ENCODE data around the gene SLC46A1. TPM values are rescaled to one million over a fixed set of nuclear protein-coding genes. Genes with fewer than 3 reads are reported as not detected.

SLC46A1 gene
- total RNA-seq, 5 donors from 2014 or later (not counting 1 experiment from before 2014, with no cell fraction given), result 0.93 to 2.7 (median 2.5) TPM

GRCh38 chr17:28366605-28367004, 39.4 kb downstream of the SLC46A1 start:
- Histone ChIP-seq H3K4me1 (ENCODE audit: control insufficient read depth in 1 of 2, extremely low read depth in 1 of 2, insufficient read depth in 2 of 2, low read length in 2 of 2) (peaks cover 0 to 6% of the 10 kb centered on the region in 2 experiments), H3K9me3 (no peaks in the 10 kb centered on the region), H3K4me3 (ENCODE audit: control insufficient read depth in 1 of 2, extremely low read depth in 1 of 2, low read length in 1 of 2) (no peak overlapping the region), H3K27me3 (replicated peaks in 1 of 2; ENCODE audit: control insufficient read depth in 2 of 2, extremely low read depth in 1 of 2, insufficient read depth in 2 of 2, low read length in 1 of 2) (no peaks in the 10 kb centered on the region), H3K36me3 (ENCODE audit: control insufficient read depth in 2 of 2, extremely low read depth in 1 of 2, insufficient read depth in 1 of 2, low read length in 1 of 2) (peaks cover 4 to 26% of the 10 kb centered on the region in 2 donors), H3K27ac (ENCODE audit: low read length) (no peak overlapping the region)
- DNase-seq, result no peak
- Mint-ChIP-seq H3K9me3 (no peaks in the 10 kb centered on the region), H3K4me3 (no peak overlapping the region), H3K4me1 (peaks cover 4 to 5% (median 4%) of the 10 kb centered on the region in 3 donors), H3K36me3 (peaks cover 4% of the 10 kb centered on the region), H3K27ac (no peak overlapping the region), H3K27me3 (no peaks in the 10 kb centered on the region)
- WGBS (ENCODE audit: insufficient coverage), result no CpG with 5 or more reads among the region's 1 CpG
- no peak for ATAC-seq (replicated peaks in 1 of 4)
- CTCF ChIA-PET, result no interaction called here
- POLR2A ChIA-PET, result interaction anchor here in 1 of 2 donors (0.7 kb wide), 1 partner anchor 22 kb away, joined by 3 read pairs; no protein-coding TSS in a partner anchor

DNA sequence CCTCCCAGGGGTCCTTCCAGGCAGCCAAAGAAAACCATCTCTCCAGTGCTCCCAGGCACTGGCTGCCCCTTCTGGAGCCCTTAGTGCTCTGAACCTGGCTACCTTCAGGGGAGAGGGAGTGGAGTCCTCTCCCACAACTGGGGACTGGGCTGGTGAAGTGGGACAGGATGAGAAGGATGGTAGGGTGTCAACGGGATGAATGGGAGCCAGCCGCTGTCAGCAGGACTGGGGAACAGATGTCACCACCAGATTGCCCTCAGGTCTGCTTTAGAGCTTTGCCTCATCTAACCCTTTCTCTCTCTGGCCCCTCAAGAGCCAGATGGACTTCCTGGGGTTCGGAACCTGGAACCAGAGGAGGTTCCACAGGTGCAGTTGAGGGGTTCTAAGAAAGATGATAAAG, 40.5 kb downstream of the SLC46A1 start:
- H3K27me3 Mint-ChIP-seq, result no peaks in the 10 kb centered on the region
- no peak overlapping the region for H3K4me3 Mint-ChIP-seq
- no peaks in the 10 kb centered on the region for H3K9me3 Mint-ChIP-seq
- Histone ChIP-seq H3K9me3 (no peaks in the 10 kb centered on the region), H3K36me3 (ENCODE audit: control insufficient read depth in 2 of 2, extremely low read depth in 1 of 2, insufficient read depth in 1 of 2, low read length in 1 of 2) (peaks cover 11 to 38% of the 10 kb centered on the region in 2 donors), H3K4me1 (ENCODE audit: control insufficient read depth in 1 of 2, extremely low read depth in 1 of 2, insufficient read depth in 2 of 2, low read length in 2 of 2) (no peaks in the 10 kb centered on the region), H3K27me3 (replicated peaks in 1 of 2; ENCODE audit: control insufficient read depth in 2 of 2, extremely low read depth in 1 of 2, insufficient read depth in 2 of 2, low read length in 1 of 2) (no peaks in the 10 kb centered on the region), H3K4me3 (ENCODE audit: control insufficient read depth in 1 of 2, extremely low read depth in 1 of 2, low read length in 1 of 2) (no peak overlapping the region), H3K27ac (ENCODE audit: low read length) (no peak overlapping the region)
- no CpG with 5 or more reads among the region's 3 CpGs for WGBS (ENCODE audit: insufficient coverage)
- H3K27ac Mint-ChIP-seq, result no peak overlapping the region
- no peaks in the 10 kb centered on the region for H3K4me1 Mint-ChIP-seq
- ATAC-seq (replicated peaks in 1 of 4) (no peak), DNase-seq (no peak)
- ChIA-PET POLR2A (no interaction called here), CTCF (no interaction called here)
- H3K36me3 Mint-ChIP-seq, result peaks cover 16% of the 10 kb centered on the region

DNA sequence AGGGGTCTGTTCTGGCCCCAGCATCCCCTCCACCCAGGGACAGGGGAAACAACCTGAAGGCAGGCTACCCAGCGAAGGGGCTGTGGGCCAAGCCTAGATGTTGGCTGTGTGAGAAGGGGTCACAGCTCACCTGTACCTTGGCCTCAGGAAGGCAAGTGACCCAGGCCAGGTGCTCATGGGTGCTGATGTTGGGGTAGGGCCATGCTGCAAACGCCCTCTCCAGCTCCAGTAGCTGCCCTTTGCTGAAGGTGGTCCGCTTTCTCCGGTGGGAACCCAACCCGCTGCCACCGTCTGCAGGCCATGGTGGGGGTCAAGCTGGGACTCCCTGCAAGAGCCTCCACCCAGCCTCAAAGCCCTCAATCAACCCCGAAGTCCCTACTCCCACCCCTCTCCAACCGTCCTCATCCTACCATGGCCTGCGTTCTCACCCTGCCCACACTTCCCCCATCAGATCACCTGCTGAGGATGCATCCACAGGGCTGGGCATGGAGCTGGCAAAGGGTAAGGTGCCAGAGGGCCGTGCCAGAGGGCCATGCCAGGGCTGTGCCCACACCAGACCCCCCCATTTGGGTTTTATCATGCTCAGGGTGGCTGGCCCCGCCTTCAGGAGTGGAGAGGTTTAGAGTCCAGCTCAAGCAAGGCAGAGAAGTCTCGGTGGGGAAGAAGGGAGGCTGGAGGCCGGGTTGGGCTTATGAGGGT, 41.2 kb downstream of the SLC46A1 start, which contains the start of gene SEBOX:
Gene SEBOX, minus strand, starts transcription at position 535 of the 699 bp plus-strand sequence. Its CDS starts 48 bp downstream, at position 487.
- Histone ChIP-seq H3K27ac (ENCODE audit: low read length) (no peak within 1 kb of the TSS), H3K4me3 (ENCODE audit: control insufficient read depth in 1 of 2, extremely low read depth in 1 of 2, low read length in 1 of 2) (no peak within 1 kb of the TSS), H3K4me1 (ENCODE audit: control insufficient read depth in 1 of 2, extremely low read depth in 1 of 2, insufficient read depth in 2 of 2, low read length in 2 of 2) (no peaks in the 10 kb centered on the region), H3K9me3 (no peaks in the 10 kb centered on the region), H3K27me3 (replicated peaks in 1 of 2; ENCODE audit: control insufficient read depth in 2 of 2, extremely low read depth in 1 of 2, insufficient read depth in 2 of 2, low read length in 1 of 2) (no peaks in the 10 kb centered on the region), H3K36me3 (ENCODE audit: control insufficient read depth in 2 of 2, extremely low read depth in 1 of 2, insufficient read depth in 1 of 2, low read length in 1 of 2) (peaks cover 11 to 44% of the 10 kb centered on the region in 2 donors)
- 96% methylated on average over 4 of the region's 13 CpGs for WGBS (ENCODE audit: insufficient coverage)
- Mint-ChIP-seq H3K27me3 (no peaks in the 10 kb centered on the region), H3K27ac (no peak within 1 kb of the TSS), H3K4me3 (no peak within 1 kb of the TSS), H3K4me1 (no peaks in the 10 kb centered on the region), H3K9me3 (no peaks in the 10 kb centered on the region), H3K36me3 (peaks cover 19% of the 10 kb centered on the region)
- no peak for DNase-seq
- no peak for ATAC-seq (replicated peaks in 1 of 4)
- CTCF ChIA-PET, result no interaction called here
- POLR2A ChIA-PET, result no interaction called here

DNA sequence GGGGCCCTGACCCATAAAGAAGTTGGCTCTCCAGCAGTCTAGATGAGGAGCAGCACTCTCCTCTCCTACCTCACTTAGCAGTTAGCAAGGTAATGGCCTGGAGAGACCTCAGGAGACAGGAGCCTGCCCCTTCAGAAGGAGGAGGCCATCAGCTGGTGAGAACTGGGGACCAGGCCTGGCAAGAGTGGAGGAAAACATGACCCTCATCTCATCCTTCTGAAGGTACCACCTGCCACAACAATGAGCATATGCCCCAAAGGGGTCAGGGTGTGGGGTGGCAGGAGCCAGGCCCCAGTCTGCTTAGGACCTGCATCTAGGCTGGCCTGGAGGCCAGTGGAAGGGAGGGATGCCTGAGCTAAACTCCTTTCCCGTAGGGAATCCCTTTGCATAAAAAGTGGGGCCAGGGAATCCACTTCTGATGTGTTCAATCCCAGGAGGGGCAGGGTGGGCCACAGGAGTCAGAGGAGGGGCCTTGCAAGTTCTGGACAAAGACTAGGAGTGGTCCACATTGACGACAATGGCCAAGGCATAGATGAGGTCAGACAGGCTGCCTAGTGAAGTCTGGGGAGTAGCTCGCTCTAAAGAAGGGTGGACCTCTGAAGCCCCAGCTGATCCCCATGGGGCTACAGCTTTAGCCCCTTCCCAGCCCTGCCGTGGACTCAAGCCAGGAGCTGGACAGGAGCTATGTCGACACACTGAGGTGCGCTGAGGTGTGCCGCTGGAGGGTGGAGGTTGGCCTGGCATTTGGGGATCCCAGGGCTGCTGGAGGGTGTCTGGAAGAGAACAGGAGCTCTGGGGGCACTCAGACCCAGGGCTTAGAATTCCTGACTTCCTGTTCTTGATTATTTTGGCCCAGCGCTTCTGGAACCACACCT, 42.0 kb downstream of the SLC46A1 start:
- Mint-ChIP-seq H3K4me3 (no peak overlapping the region), H3K36me3 (peaks cover 19% of the 10 kb centered on the region), H3K27ac (no peak overlapping the region), H3K9me3 (no peaks in the 10 kb centered on the region), H3K27me3 (no peaks in the 10 kb centered on the region), H3K4me1 (peaks cover 0 to 3% (median 3%) of the 10 kb centered on the region in 3 donors)
- ChIA-PET CTCF (no interaction called here), POLR2A (interaction anchor here in 1 of 2 donors (0.6 kb wide), 1 partner anchor 189 kb away, joined by 3 read pairs; no protein-coding TSS in a partner anchor)
- Histone ChIP-seq H3K27me3 (replicated peaks in 1 of 2; ENCODE audit: control insufficient read depth in 2 of 2, extremely low read depth in 1 of 2, insufficient read depth in 2 of 2, low read length in 1 of 2) (no peaks in the 10 kb centered on the region), H3K4me3 (ENCODE audit: control insufficient read depth in 1 of 2, extremely low read depth in 1 of 2, low read length in 1 of 2) (no peak overlapping the region), H3K9me3 (no peaks in the 10 kb centered on the region), H3K27ac (ENCODE audit: low read length) (no peak overlapping the region), H3K36me3 (ENCODE audit: control insufficient read depth in 2 of 2, extremely low read depth in 1 of 2, insufficient read depth in 1 of 2, low read length in 1 of 2) (peaks cover 14 to 52% of the 10 kb centered on the region in 2 donors), H3K4me1 (ENCODE audit: control insufficient read depth in 1 of 2, extremely low read depth in 1 of 2, insufficient read depth in 2 of 2, low read length in 2 of 2) (no peaks in the 10 kb centered on the region)
- no peak for DNase-seq
- 96% methylated on average over 6 of the region's 8 CpGs for WGBS (ENCODE audit: insufficient coverage)
- no peak for ATAC-seq (replicated peaks in 1 of 4)

GRCh38 chr17:28363186-28363585, 42.8 kb downstream of the SLC46A1 start:
- Mint-ChIP-seq H3K27ac (no peak overlapping the region), H3K27me3 (no peaks in the 10 kb centered on the region), H3K9me3 (no peaks in the 10 kb centered on the region), H3K4me1 (peaks cover 3 to 6% (median 6%) of the 10 kb centered on the region in 3 donors), H3K4me3 (no peak overlapping the region), H3K36me3 (peaks cover 19% of the 10 kb centered on the region)
- H3K27me3 ChIP-seq (replicated peaks in 1 of 2; ENCODE audit: control insufficient read depth in 2 of 2, extremely low read depth in 1 of 2, insufficient read depth in 2 of 2, low read length in 1 of 2), result no peaks in the 10 kb centered on the region
- CTCF ChIA-PET, result no interaction called here
- H3K9me3 ChIP-seq, result no peaks in the 10 kb centered on the region
- no peak for DNase-seq
- ATAC-seq (replicated peaks in 1 of 4), result no peak
- H3K36me3 ChIP-seq (ENCODE audit: control insufficient read depth in 2 of 2, extremely low read depth in 1 of 2, insufficient read depth in 1 of 2, low read length in 1 of 2), result peaks cover 14 to 56% of the 10 kb centered on the region in 2 donors
- H3K4me3 ChIP-seq (ENCODE audit: control insufficient read depth in 1 of 2, extremely low read depth in 1 of 2, low read length in 1 of 2), result no peak overlapping the region
- H3K27ac ChIP-seq (ENCODE audit: low read length), result no peak overlapping the region
- no CpG with 5 or more reads among the region's 5 CpGs for WGBS (ENCODE audit: insufficient coverage)
- POLR2A ChIA-PET, result interaction anchor here (0.5 to 0.6 kb wide), 3 partner anchors 129 to 357 kb away, joined by 3 read pairs; partner anchors contain the start of gene RPL23A (in 1 of the 2)
- peaks cover 4% of the 10 kb centered on the region in 2 experiments for H3K4me1 ChIP-seq (ENCODE audit: control insufficient read depth in 1 of 2, extremely low read depth in 1 of 2, insufficient read depth in 2 of 2, low read length in 2 of 2)

DNA sequence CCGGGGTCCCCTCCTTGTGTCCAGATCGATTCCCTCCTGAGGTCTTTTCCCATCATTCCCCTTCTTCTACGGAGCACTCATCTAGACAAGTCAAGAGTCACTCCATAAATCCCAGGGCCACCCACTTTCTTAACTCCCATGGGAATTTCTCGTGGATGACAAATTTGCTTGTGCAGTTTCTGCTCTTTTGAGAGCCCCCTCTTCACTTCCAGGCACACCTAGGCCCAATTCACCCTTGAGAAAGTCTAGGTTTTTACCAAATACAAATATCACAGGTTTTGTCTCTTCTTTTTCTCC, 48.2 kb downstream of the SLC46A1 start:
- Mint-ChIP-seq H3K27ac (peak overlapping the region; percentile 92 to 93), H3K9me3 (no peaks in the 10 kb centered on the region), H3K27me3 (no peaks in the 10 kb centered on the region), H3K4me3 (peak overlapping the region; percentile 93 to 95 (median 94)), H3K36me3 (peaks cover 25% of the 10 kb centered on the region), H3K4me1 (peaks cover 24 to 33% (median 33%) of the 10 kb centered on the region in 3 donors)
- H3K27me3 ChIP-seq (replicated peaks in 1 of 2; ENCODE audit: control insufficient read depth in 2 of 2, extremely low read depth in 1 of 2, insufficient read depth in 2 of 2, low read length in 1 of 2), result no peaks in the 10 kb centered on the region
- DNase-seq (no peak), ATAC-seq (replicated peaks in 1 of 4) (no peak)
- peak overlapping the region; percentile 82 to 90 for H3K4me3 ChIP-seq (ENCODE audit: control insufficient read depth in 1 of 2, extremely low read depth in 1 of 2, low read length in 1 of 2)
- ChIA-PET POLR2A (interaction anchor here (0.5 to 2.3 kb wide), 5 partner anchors 22 to 317 kb away, joined by 3 to 25 read pairs (median 3); partner anchors contain the start of genes IFT20 (in 2 of the 2) and TNFAIP1 (in 2 of the 2)), CTCF (interaction anchor here in 1 of 2 donors (0.6 to 2.2 kb wide), 4 partner anchors 20 to 26 kb away, joined by 3 to 15 read pairs (median 4); partner anchors contain the start of genes IFT20 and TNFAIP1)
- H3K27ac ChIP-seq (ENCODE audit: low read length), result peak overlapping the region; percentile 72
- H3K9me3 ChIP-seq, result no peaks in the 10 kb centered on the region
- H3K4me1 ChIP-seq (ENCODE audit: control insufficient read depth in 1 of 2, extremely low read depth in 1 of 2, insufficient read depth in 2 of 2, low read length in 2 of 2), result peaks cover 11 to 20% of the 10 kb centered on the region in 2 experiments
- WGBS (ENCODE audit: insufficient coverage), result 7% methylated on average over 4 of the region's 4 CpGs
- peaks cover 16 to 60% of the 10 kb centered on the region in 2 donors for H3K36me3 ChIP-seq (ENCODE audit: control insufficient read depth in 2 of 2, extremely low read depth in 1 of 2, insufficient read depth in 1 of 2, low read length in 1 of 2)

Measured in T-cell (primary cell).